Bronchial smooth muscle cell (primary cell): ENCODE measurements around the gene LIM2. TPM values are rescaled to one million over a fixed set of nuclear protein-coding genes. Genes with fewer than 3 reads are reported as not detected.

Source experiments
- total RNA-seq: library from RNA; depleted of rRNA; stranded (reverse); fragments of >200 nt; gene quantifications from 2 replicates; pipeline ENCODE4 v1.2.1, GENCODE V29; 2014

The LIM2 gene
- not detected in 2 replicates for total RNA-seq

GRCh38 chr19:51387924-51388389, at the start of gene LIM2:
Gene LIM2, minus strand, starts transcription at chr19:51387974. Its CDS starts 531 bp downstream, at chr19:51387443.

GRCh38 chr19:51417107-51417809, 29.5 kb upstream of the LIM2 start, which contains the start of gene SIGLEC10:
Gene SIGLEC10, minus strand, starts transcription at chr19:51417642. Its CDS starts 61 bp downstream, at chr19:51417581.

GRCh38 chr19:51372649-51373504, 14.9 kb downstream of the LIM2 start, which contains the start of gene NKG7:
Gene NKG7, minus strand, starts transcription at chr19:51372654. Its CDS starts 119 bp downstream, at chr19:51372535.

GRCh38 chr19:51368366-51369282, 19.1 kb downstream of the LIM2 start, which contains the start of gene CLDND2:
Gene CLDND2, minus strand, starts transcription at chr19:51369003. Its CDS starts 426 bp downstream, at chr19:51368577.

GRCh38 chr19:51365965-51366388, 21.8 kb downstream of the LIM2 start, which contains the start of gene ETFB:
Gene ETFB, minus strand, starts transcription at chr19:51366388. Its CDS starts 62 bp downstream, at chr19:51366326.

GRCh38 chr19:51341976-51342580, 45.7 kb downstream of the LIM2 start, which contains the start of gene VSIG10L:
Gene VSIG10L, minus strand, starts transcription at chr19:51342139. Its CDS starts 15 bp downstream, at chr19:51342124.

Other genes with a start within 250 kb of the LIM2 start
- not detected in 2 replicates for gene SIGLEC7, start 245.7 kb downstream of the LIM2 start, total RNA-seq
- gene CD33, start 162.9 kb downstream of the LIM2 start, total RNA-seq: not detected in 2 replicates
- gene SIGLECL1, start 136.9 kb downstream of the LIM2 start, total RNA-seq: not detected in 2 replicates
- gene IGLON5, start 76.3 kb downstream of the LIM2 start, total RNA-seq: not detected in 2 replicates
- 0.32 and 0.43 TPM in 2 replicates for gene VSIG10L, start 45.8 kb downstream of the LIM2 start, total RNA-seq
- gene ETFB, start 21.6 kb downstream of the LIM2 start, total RNA-seq: 405 and 442 TPM in 2 replicates
- not detected in 2 replicates for gene CLDND2, start 19.0 kb downstream of the LIM2 start, total RNA-seq
- not detected in 2 replicates for gene NKG7, start 15.3 kb downstream of the LIM2 start, total RNA-seq
- gene C19orf84, start 2.6 kb upstream of the LIM2 start, total RNA-seq: not detected in 2 replicates
- not detected in 2 replicates for gene SIGLEC10, start 29.7 kb upstream of the LIM2 start, total RNA-seq
- not detected in 2 replicates for gene SIGLEC8, start 70.5 kb upstream of the LIM2 start, total RNA-seq
- not detected in 2 replicates for gene CEACAM18, start 90.6 kb upstream of the LIM2 start, total RNA-seq
- not detected in 2 replicates for gene SIGLEC12, start 113.8 kb upstream of the LIM2 start, total RNA-seq
- gene SIGLEC6, start 143.7 kb upstream of the LIM2 start, total RNA-seq: not detected in 2 replicates
- 3.0 and 3.1 TPM in 2 replicates for gene ZNF175, start 183.3 kb upstream of the LIM2 start, total RNA-seq
- gene SIGLEC5, start 242.4 kb upstream of the LIM2 start, total RNA-seq: not detected in 2 replicates